ENCODE measurements around the gene MSH4.
A peak's percentile ranks its signal among the peaks of the same experiment; 100 is the strongest.
"Not testable (repeated sequence)": the region's sequence is repeated elsewhere in the genome, so short reads cannot be mapped to it uniquely, and the experiment has no call there.

The MSH4 gene

GRCh38 chr1:75797606-75798216 is 1.0 kb downstream of the MSH4 start:
- DNase-seq: no peak

- DNase-seq: not testable (repeated sequence)
Observed at GRCh38 chr1:75801480-75801879, 4.8 kb downstream of the MSH4 start.

- DNase-seq: no peak
Observed at GRCh38 chr1:75808921-75809320, 12.2 kb downstream of the MSH4 start.

- DNase-seq: not testable (repeated sequence)
Observed at GRCh38 chr1:75810113-75810512, 13.4 kb downstream of the MSH4 start.

GRCh38 chr1:75811211-75811981 is 14.7 kb downstream of the MSH4 start:
- no peak for DNase-seq

GRCh38 chr1:75812065-75812464 is 15.4 kb downstream of the MSH4 start:
- no peak for DNase-seq

GRCh38 chr1:75823596-75823995 is 26.9 kb downstream of the MSH4 start:
- DNase-seq: not testable (repeated sequence)

- DNase-seq: no peak
Observed at GRCh38 chr1:75836528-75837100, 39.9 kb downstream of the MSH4 start.

GRCh38 chr1:75838079-75838478 is 41.4 kb downstream of the MSH4 start:
- peak; percentile 26 for DNase-seq

- no peak for DNase-seq
Observed at GRCh38 chr1:75841421-75841820, 44.7 kb downstream of the MSH4 start.

GRCh38 chr1:75845576-75845975 is 48.9 kb downstream of the MSH4 start:
- DNase-seq: no peak

GRCh38 chr1:75855010-75855409 is 58.3 kb downstream of the MSH4 start:
- DNase-seq: no peak

GRCh38 chr1:75855734-75856133 is 59.1 kb downstream of the MSH4 start:
- DNase-seq: no peak

GRCh38 chr1:75861831-75862230 is 65.1 kb downstream of the MSH4 start:
- no peak for DNase-seq

- DNase-seq: no peak
Observed at GRCh38 chr1:75870951-75871350, 74.3 kb downstream of the MSH4 start.

GRCh38 chr1:75879985-75880384 is 83.3 kb downstream of the MSH4 start:
- no peak for DNase-seq

- DNase-seq: no peak
Observed at GRCh38 chr1:75884437-75884836, 87.8 kb downstream of the MSH4 start.

- DNase-seq: no peak
Observed at GRCh38 chr1:75901371-75901770, 104.7 kb downstream of the MSH4 start.

- DNase-seq: peak; percentile 13
Observed at GRCh38 chr1:75908717-75909152, 112.1 kb downstream of the MSH4 start.

GRCh38 chr1:75916834-75917233 is 120.2 kb downstream of the MSH4 start:
- DNase-seq: no peak

- DNase-seq: no peak
Observed at GRCh38 chr1:75922698-75923097, 126.0 kb downstream of the MSH4 start.

GRCh38 chr1:75932304-75932703 is 135.6 kb downstream of the MSH4 start, which contains the start of gene ASB17:
Gene ASB17, minus strand, starts transcription at chr1:75932404. Its CDS starts 113 bp downstream, at chr1:75932291.
- no peak for DNase-seq

- DNase-seq: no peak
Observed at GRCh38 chr1:75937034-75937433, 140.4 kb downstream of the MSH4 start.

GRCh38 chr1:75943037-75943436 is 146.4 kb downstream of the MSH4 start:
- peak; percentile 28 for DNase-seq
